ENCODE measurements around the gene CDK8.

- no peak for TF ChIP-seq EZH2phosphoT487 (IDR thresholded peaks at IDR 0.05; ENCODE audit: low read depth, severe bottlenecking, unreplicated experiment)
- no peak for TF ChIP-seq CTCF (IDR thresholded peaks at IDR 0.05; ENCODE audit: poor library complexity)
These were observed 23.2 kb upstream of the CDK8 start for GRCh38 chr13:26230703-26231102.
